Pancreas (tissue), 10 donors: ENCODE data around the gene LHX6. TPM values are rescaled to one million over a fixed set of nuclear protein-coding genes. Genes with fewer than 3 reads are reported as not detected.
A peak's percentile ranks its signal among the peaks of the same experiment; 100 is the strongest.

Source experiments
- ATAC-seq, 4 donors: fragments of 200-7000 bp; cut with Tn5 transposase; one replicate each; pipeline versions ENCODE4 v1.8.0 to v1.9.1; 2020; ENCODE audit warnings: mild to moderate bottlenecking in 4 of 4, moderate library complexity in 4 of 4
- DNase-seq, 6 donors: peaks; one replicate each; pipeline ENCODE4 v3.0.0-alpha.2; 2020
- FAIRE-seq: peaks from 2 replicates; lab custom pipeline; 2012; peaks lifted over from hg19 to GRCh38; lab: Jason Lieb, UNC
- H3K27ac ChIP-seq, 4 donors: fragments of 200-600 bp; sonication (generic); 1 replicate in 3 of 4; 2 replicates in 1 of 4; pipeline versions ENCODE4 v1.5.0 to v1.8.0; 2020
- H3K27me3 ChIP-seq, 4 donors: fragments of 200-600 bp; one replicate each; pipeline ENCODE4 v1.8.0; 2021
- H3K36me3 ChIP-seq, 3 donors: fragments of 200-600 bp; sonication (generic) in 1 of 3; one replicate each; pipeline versions ENCODE4 v1.5.0 to v1.8.0; 2020 to 2021
- H3K4me1 ChIP-seq, 3 donors: fragments of 200-600 bp; one replicate each; pipeline ENCODE4 v1.8.0; 2021
- H3K4me3 ChIP-seq, 4 donors: fragments of 200-600 bp; sonication (generic) in 2 of 4; one replicate each; pipeline versions ENCODE4 v1.5.0 to v1.8.0; 2020 to 2021
- H3K9me3 ChIP-seq, 4 donors: fragments of 200-600 bp; one replicate each; pipeline ENCODE4 v1.8.0; 2021
- CTCF ChIP-seq, 4 donors: fragments of 200-600 bp; sonication (generic) in 3 of 4; IDR thresholded peaks; one replicate each; pipeline versions ENCODE4 v1.5.0 to v1.8.0; 2021; ENCODE audit warnings: antibody characterized with exemption in 4 of 4
- WGBS, 2 donors: extraction: QIAGEN DNeasy Blood & Tissue Kit; methylation state at CpG; one replicate each; pipeline ENCODE4 v1.1.7; 2013; 5-methylcytosine and 5-hydroxymethylcytosine counted together
- intact Hi-C, 3 donors: fragments of 100-400 bp; cut with DNase I; formaldehyde crosslinking; loops; one replicate each; pipeline versions ENCODE4 v1.11.1 to v1.14.2; 2022
- polyA plus RNA-seq, 2 donors: library from polyadenylated mRNA; stranded (reverse); fragments of 200-250 nt; gene quantifications; one replicate each; pipeline ENCODE4 v1.2.3, GENCODE V29; 2013
- total RNA-seq, 6 donors: library from RNA; stranded (reverse); fragmentation: NEBNext Ultra II Directional in 4 of 6; extraction: Animal tissue kit (Norgen Biotek cat#: 25700) in 4 of 6; gene quantifications; one replicate each; pipeline versions ENCODE4 v1.2.1 to v1.2.4, GENCODE V29; 2021 to 2023
- donor health status: healthy with polysubstance abuse.
- donor health status: DM: no; HTN: no; CAD: no; lungs with moderate emphysema.
- donor health status: DM: no; HTN: no; CAD: no.
- donor health status: control.
- donor health status: control.
- donor health status: Bipolar disorder and iron deficiency.
- donor health status: DM: yes; HTN: yes; CAD: no.
- donor health status: DM: no; HTN: no; CAD: no.
- donor health status: DM: no; HTN: no; CAD: no.
- donor health status: DM: yes; HTN: yes; CAD: no.

LHX6 gene
- total and polyA plus RNA-seq, 8 donors = 0.22 to 1.7 (median 1.0) TPM

- H3K4me3 ChIP-seq = peak overlapping the region; percentile 72 to 94 (median 83)
- peak overlapping the region in 3 of 4 donors; percentile 64 to 78 (median 74) for H3K27ac ChIP-seq
- no peaks in the 10 kb centered on the region for H3K9me3 ChIP-seq
- DNase-seq = no peak
- WGBS, 2 donors = 7 to 10% methylated on average over 6 of the region's 6 CpGs
- no peak for TF ChIP-seq CTCF (IDR thresholded peaks at IDR 0.05)
- no peak for ATAC-seq
- H3K27me3 ChIP-seq = no peaks in the 10 kb centered on the region
- H3K4me1 ChIP-seq = peaks cover 3 to 16% (median 8%) of the 10 kb centered on the region in 3 donors
- intact Hi-C loops = no loop called here
- H3K36me3 ChIP-seq = no peaks in the 10 kb centered on the region
- no peak for FAIRE-seq
Observed at GRCh38 chr9:122159925-122160246, 68.9 kb downstream of the LHX6 start.

GRCh38 chr9:122159026-122159924 lies 69.5 kb downstream of the LHX6 start, which contains the start of the genes MORN5 and NDUFA8:
TSS of gene MORN5 (plus strand) at chr9:122159908. CDS start at chr9:122159973, 65 bp downstream.
TSS of gene NDUFA8 (minus strand) at chr9:122159779. CDS start at chr9:122159677, 102 bp downstream.
- WGBS, 2 donors = 0 to 1% methylated on average over 54 to 56 of the region's 56 CpGs
- intact Hi-C loops = no loop called here
- H3K4me1 ChIP-seq = peaks cover 3 to 16% (median 8%) of the 10 kb centered on the region in 3 donors
- H3K4me3 ChIP-seq = peak within 1 kb of the TSS; percentile 72 to 94 (median 83)
- peak within 1 kb of the TSS; percentile 64 to 78 (median 71) for H3K27ac ChIP-seq
- DNase-seq (peak; percentile 94 to 99 (median 98)), FAIRE-seq (peak; percentile 73), ATAC-seq (peak; percentile 99 to 100 (median 99))
- H3K27me3 ChIP-seq = no peaks in the 10 kb centered on the region
- TF ChIP-seq CTCF (IDR thresholded peaks at IDR 0.05) = no peak
- no peaks in the 10 kb centered on the region for H3K9me3 ChIP-seq
- no peaks in the 10 kb centered on the region for H3K36me3 ChIP-seq

GRCh38 chr9:122158202-122158601 lies 70.6 kb downstream of the LHX6 start:
- WGBS, 2 donors = 23 to 38% methylated on average over 3 of the region's 3 CpGs
- no peak for FAIRE-seq
- no peaks in the 10 kb centered on the region for H3K27me3 ChIP-seq
- peak in 4 of 6 donors; percentile 21 to 50 (median 44) for DNase-seq
- H3K36me3 ChIP-seq = no peaks in the 10 kb centered on the region
- intact Hi-C loops = no loop called here
- ATAC-seq = peak in 3 of 4 donors; percentile 6 to 53 (median 38)
- H3K4me1 ChIP-seq = peaks cover 3 to 16% (median 8%) of the 10 kb centered on the region in 3 donors
- H3K9me3 ChIP-seq = no peaks in the 10 kb centered on the region
- H3K4me3 ChIP-seq = peak overlapping the region in 1 of 4 donors; percentile 77
- peak; percentile 7 to 39 (median 24) for TF ChIP-seq CTCF (IDR thresholded peaks at IDR 0.05)
- H3K27ac ChIP-seq = no peak overlapping the region

GRCh38 chr9:122155796-122156195 lies 73.0 kb downstream of the LHX6 start:
- Histone ChIP-seq H3K36me3 (no peaks in the 10 kb centered on the region), H3K4me3 (no peak overlapping the region), H3K9me3 (no peaks in the 10 kb centered on the region), H3K4me1 (peaks cover 3 to 16% (median 8%) of the 10 kb centered on the region in 3 donors), H3K27ac (no peak overlapping the region), H3K27me3 (no peaks in the 10 kb centered on the region)
- WGBS, 2 donors = 82 to 85% methylated on average over 4 of the region's 4 CpGs
- TF ChIP-seq CTCF (IDR thresholded peaks at IDR 0.05) = no peak
- intact Hi-C loops = no loop called here
- no peak for DNase-seq
- no peak for ATAC-seq
- no peak for FAIRE-seq

Other genes starting within 250 kb of the LHX6 start
- gene TTLL11, start 135.6 kb downstream of the LHX6 start, total RNA-seq = 1 to 10 TPM; 4.6 to 7.5 (median 6.0) TPM
- gene TTLL11, start 135.6 kb downstream of the LHX6 start, polyA plus RNA-seq = 1 to 10 TPM; 3.4 to 3.8 TPM
- 10 to 100 TPM; 10.7 to 21.7 (median 13.3) TPM for gene NDUFA8, start 69.2 kb downstream of the LHX6 start, total RNA-seq
- 10 to 100 TPM; 29.1 to 37.3 TPM for gene NDUFA8, start 69.2 kb downstream of the LHX6 start, polyA plus RNA-seq
- under 1 TPM in 2 of 6 donors, not detected in 4; 0.71 to 0.79 TPM for gene MORN5, start 69.0 kb downstream of the LHX6 start, total RNA-seq
- under 1 TPM in 1 of 2 donors, not detected in 1; 0.45 TPM for gene MORN5, start 69.0 kb downstream of the LHX6 start, polyA plus RNA-seq
- gene RBM18, start 35.9 kb upstream of the LHX6 start, total RNA-seq = 10 to 100 TPM in 1 of 6 donors, 1 to 10 TPM in 5; 5.0 to 10.5 (median 7.4) TPM
- 1 to 10 TPM; 1.7 to 4.9 TPM for gene RBM18, start 35.9 kb upstream of the LHX6 start, polyA plus RNA-seq
- 10 to 100 TPM; 13.0 to 22.9 (median 17.5) TPM for gene MRRF, start 35.9 kb upstream of the LHX6 start, total RNA-seq
- 10 to 100 TPM; 15.1 to 27.8 TPM for gene MRRF, start 35.9 kb upstream of the LHX6 start, polyA plus RNA-seq
- gene PTGS1, start 142.1 kb upstream of the LHX6 start, total RNA-seq = 1 to 10 TPM in 3 of 6 donors, under 1 TPM in 3; 0.32 to 9.9 (median 1.6) TPM
- gene PTGS1, start 142.1 kb upstream of the LHX6 start, polyA plus RNA-seq = 1 to 10 TPM in 1 of 2 donors, under 1 TPM in 1; 0.76 to 1.1 TPM
- not detected for gene OR1J1, start 249.0 kb upstream of the LHX6 start, total RNA-seq
- gene OR1J1, start 249.0 kb upstream of the LHX6 start, polyA plus RNA-seq = not detected